ENCODE data around the gene TBX2.

TBX2 gene

GRCh38 chr17:61403801-61404662 lies 4.4 kb downstream of the TBX2 start:
- DNase-seq = no peak

- DNase-seq = no peak
Observed at GRCh38 chr17:61404663-61404912, 4.9 kb downstream of the TBX2 start.

GRCh38 chr17:61404913-61405685 lies 5.5 kb downstream of the TBX2 start:
- no peak for DNase-seq

GRCh38 chr17:61405686-61406536 lies 6.3 kb downstream of the TBX2 start:
- DNase-seq = no peak

- no peak for DNase-seq
Observed at GRCh38 chr17:61406537-61406845, 6.8 kb downstream of the TBX2 start.

- no peak for DNase-seq
Observed at GRCh38 chr17:61406971-61407911, 7.6 kb downstream of the TBX2 start.

DNA sequence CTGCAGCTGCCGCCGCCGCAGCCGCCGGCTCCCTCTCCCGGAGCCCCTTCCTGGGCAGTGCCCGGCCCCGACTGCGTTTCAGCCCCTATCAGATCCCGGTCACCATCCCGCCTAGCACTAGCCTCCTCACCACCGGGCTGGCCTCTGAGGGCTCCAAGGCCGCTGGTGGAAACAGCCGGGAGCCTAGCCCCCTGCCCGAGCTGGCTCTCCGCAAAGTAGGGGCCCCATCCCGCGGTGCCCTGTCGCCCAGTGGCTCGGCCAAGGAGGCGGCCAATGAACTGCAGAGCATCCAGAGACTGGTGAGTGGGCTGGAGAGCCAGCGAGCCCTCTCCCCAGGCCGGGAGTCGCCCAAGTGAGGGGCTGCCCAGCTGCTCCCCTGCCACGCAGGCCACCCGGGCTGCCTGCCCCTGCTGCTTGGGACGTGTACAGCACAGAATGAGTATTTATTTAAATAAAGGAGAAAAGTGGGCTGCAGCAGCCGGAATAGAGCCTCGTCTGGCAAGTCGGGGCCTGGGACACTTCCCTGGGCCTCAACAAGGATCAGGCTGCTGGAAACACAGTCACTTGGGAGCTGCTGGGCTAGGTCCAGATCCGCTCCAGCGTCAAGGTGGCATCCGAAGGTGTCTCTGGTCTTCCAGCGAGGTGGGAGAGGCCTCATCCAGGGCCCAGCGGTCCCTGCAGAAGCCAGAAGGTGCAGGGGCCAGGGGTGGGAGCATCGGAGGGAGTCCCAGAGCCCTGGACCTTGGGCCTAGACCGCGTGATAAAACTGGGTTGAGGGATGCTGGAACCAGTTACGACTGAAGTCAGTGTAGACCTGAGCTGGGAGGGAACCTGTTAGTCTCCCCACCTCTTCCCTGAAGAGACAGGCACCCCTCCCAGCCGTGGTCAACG lies 8.8 kb downstream of the TBX2 start:
- no peak for DNase-seq

- DNase-seq = no peak
Observed at GRCh38 chr17:61409301-61410112, 9.9 kb downstream of the TBX2 start.

DNA sequence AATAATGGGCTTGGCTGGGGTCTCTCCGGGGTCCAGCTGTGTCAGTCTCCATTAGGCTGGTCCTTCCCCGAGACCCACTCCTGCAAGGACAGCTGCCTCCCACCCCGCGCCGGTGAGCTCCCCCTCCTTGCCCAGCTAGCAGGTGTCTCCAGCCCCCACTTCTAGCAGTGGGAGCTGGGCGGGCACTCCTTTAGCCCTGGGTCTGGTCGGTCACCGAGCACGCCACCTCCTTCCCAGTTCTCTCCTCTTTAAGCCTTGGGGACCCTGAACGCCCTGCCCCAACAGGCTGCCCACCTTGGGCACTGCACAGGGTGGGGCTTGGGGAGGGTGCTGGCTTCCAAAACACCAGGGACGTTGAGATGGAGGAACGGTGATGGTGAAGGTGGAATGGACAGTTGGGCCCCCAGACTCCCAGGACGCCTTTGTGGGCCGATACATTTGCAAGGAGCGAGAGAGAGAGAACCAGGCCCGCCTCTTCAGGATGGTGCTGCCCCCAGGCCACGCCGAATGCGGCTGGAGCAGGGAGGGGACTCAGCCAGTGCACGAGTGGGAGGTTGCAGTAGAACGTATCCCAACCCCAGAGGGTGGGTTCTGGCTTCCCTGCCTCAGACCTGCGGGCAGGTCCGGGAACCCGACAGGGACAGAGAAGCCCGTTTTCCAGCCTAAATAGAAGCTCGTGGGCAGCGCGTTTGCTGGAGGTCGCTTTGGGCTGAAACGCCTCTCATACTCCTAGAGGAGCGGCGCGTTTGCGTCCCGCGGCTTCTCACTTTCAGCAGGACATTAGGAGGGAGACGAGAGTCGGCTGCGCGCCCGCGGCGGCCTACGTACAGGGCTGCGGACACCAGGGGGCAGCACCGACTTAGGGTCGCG lies 10.7 kb downstream of the TBX2 start:
- no peak for DNase-seq

- no peak for DNase-seq
Observed at GRCh38 chr17:61411011-61411260, 11.3 kb downstream of the TBX2 start.

DNA sequence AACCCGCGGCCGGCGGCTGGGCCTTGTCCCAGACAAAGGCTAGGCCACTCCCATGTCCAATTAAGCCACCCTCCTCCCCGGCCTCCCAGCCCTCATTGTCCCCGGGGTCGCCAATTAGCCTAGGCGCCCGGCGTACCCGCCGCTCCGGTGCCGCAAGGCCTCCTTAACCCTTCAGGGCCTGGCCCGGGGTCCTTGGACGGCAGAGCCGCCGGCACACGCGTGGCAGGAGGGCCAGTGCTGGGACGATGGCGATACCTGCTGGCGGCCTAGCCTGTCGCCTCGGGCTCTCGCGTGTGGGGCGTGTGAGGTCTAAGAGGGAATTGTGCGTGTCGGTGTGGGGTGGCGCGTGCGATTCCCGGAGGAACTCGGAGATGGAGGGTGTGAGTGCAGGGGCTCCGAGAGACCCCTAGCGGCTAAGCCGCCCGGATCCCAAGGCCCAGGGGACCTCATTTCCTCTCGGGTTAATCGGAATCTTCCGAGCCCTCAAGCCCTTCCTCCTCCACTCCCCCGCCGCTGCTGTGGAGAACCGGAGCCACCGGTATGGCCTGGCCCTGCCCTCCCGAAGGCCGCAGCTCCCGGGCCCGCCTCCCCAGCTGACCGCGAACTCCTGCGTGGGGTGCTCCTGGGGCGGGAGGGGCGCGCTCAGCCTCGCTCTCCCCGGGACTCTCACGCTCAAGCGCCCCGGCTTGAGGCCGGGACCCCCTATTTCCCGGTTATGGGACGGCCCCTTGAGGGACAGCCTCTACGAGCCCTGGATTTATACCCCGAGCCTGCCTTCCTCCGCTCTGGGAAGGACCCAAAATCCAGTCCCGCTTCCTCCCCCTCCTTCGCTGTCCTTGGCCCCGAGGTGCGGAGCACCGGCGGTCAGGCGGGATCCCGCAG lies 11.9 kb downstream of the TBX2 start:
- DNase-seq = no peak

DNA sequence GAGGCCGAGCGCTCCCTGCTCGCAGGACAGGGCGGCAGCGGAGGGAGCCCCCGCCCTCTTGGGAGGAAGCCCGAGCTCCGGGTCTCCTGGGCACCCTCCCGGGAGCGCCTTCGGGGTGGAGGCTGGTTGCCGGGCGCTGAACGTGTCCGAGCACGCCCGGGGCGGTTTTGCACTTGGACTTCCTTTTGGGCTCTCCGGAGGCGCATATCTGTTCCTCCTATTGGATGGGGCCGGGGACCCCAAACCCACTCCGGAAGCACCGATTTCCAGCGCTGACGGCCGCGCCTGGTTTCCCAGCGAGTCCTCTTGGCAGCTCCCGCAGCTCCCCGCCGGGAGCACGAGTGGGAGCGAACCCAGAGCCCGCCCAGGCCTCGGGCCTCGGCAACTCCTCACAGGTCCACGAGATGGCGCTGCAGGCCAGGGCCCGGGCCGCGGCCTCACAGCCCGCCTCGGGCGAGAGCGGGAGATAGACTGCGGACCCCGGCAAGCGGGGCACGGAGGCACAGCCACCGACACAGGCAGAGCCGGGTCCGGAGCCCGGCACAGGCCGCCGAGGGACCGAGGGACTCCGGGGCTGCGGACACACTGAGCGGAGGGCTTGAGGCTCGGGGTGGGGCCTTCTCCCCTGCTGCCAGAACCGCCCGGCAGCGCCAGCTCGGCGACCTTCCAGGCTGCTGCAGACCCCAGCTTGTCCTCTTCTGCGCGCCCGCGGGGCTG lies 12.7 kb downstream of the TBX2 start:
- peak; percentile 44 to 57 for DNase-seq

- DNase-seq = no peak
Observed at GRCh38 chr17:61412860-61413660, 13.4 kb downstream of the TBX2 start.

DNA sequence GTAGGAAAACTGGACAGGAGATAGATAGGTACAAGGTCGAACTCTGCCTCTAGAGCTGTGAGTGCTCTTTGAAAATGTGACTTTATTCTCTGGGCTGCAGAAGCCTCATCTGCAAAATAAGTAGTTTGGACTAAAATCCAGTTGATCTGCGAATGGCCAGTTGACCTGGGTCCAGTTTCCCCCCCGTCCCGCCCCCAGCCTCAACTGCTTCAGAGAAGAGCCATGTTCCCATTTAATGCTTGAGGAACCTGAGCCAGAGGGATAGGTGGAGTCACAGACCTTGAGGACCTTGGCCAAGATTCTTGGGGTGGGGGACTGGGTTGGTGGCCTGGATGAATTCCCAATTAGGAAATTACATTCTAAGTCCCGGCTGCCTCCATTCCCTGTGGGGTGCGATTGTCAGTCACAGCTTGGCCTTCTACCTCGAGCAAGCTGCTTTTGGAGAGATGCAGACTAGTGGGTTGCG lies 14.1 kb downstream of the TBX2 start:
- DNase-seq = no peak

- DNase-seq = no peak
Observed at GRCh38 chr17:61414141-61414935, 14.7 kb downstream of the TBX2 start.

GRCh38 chr17:61414936-61415251 lies 15.3 kb downstream of the TBX2 start:
- no peak for DNase-seq

All from NCI-H187 (cell line).